Activated T-cell treated with anti-CD3 and anti-CD28 coated beads for 24 hours (primary cell): ENCODE measurements around the gene ST3GAL5.

ENCODE experiments used
- DNase-seq: peaks from one replicate; pipeline ENCODE4 v3.0.0-alpha.2; 2020; ENCODE audit warnings: low read depth

The ST3GAL5 gene

DNA sequence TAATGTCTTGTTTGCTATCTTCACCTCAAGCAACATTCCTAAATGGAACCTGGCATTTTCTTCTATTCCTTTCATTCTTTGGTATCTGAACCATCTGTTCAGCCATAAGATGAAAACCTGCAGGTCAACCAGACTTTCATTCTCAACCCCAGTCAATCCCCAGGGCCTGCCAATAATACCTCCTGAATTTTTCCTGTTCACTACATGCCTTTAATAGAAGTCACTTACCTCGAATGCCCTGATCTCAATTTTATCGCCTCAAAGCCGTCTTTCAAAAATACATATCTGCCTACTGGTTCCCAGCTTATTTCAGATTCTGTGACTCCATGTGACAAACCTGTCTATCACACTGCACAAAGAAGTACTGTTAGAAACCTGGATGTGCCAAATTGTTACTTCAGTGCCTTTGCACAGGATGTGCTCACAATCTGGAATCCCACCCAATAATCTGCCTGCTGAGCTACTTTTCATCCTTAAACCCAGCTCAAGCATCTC is 22.6 kb downstream of the ST3GAL5 start:
- no peak for DNase-seq

- DNase-seq, result no peak
Observed at GRCh38 chr2:85865539-85866164, 23.1 kb downstream of the ST3GAL5 start.

DNA sequence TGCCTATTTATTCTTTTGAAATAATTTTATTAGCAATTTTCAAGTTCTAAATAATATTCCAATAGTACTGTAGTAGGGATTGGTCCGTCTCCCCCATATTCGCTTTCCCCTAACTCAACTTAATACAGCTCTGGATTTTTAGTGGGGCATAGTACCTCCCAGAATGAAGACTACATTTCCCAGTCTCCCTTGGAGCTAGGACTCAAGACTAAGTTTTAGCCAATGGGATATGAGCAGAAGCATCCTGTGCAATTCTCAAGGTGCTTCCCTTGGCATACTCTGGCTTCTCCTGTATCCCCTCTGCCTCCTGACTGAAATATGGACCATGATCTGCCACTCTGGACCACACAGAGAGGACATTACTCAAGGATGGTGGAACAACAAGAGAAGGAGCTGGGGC is 24.1 kb downstream of the ST3GAL5 start:
- no peak for DNase-seq

- DNase-seq, result no peak
Observed at GRCh38 chr2:85862426-85862825, 26.4 kb downstream of the ST3GAL5 start.

- no peak for DNase-seq
Observed at GRCh38 chr2:85861650-85862049, 27.1 kb downstream of the ST3GAL5 start.

DNA sequence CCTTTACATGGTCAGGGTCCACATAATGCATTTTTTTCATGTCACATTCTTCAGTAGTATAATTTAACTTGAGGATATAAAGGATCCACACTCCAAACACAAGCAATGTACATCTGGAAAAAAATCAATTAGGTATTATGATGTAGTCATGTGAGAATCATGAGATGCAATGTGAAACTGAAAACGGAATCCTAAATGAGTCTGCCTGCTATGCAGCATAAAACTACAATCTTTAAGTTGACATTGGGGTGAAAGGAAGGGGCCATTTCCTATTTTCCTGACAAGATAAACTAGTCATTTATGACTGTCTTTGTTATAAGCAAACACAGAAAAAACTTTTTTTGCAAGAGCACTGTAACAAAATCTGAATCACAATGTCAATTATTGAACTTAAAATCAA is 27.6 kb downstream of the ST3GAL5 start:
- no peak for DNase-seq

- DNase-seq, result no peak
Observed at GRCh38 chr2:85858841-85859240, 29.9 kb downstream of the ST3GAL5 start.

GRCh38 chr2:85854897-85855296 is 33.9 kb downstream of the ST3GAL5 start:
- DNase-seq, result no peak

DNA sequence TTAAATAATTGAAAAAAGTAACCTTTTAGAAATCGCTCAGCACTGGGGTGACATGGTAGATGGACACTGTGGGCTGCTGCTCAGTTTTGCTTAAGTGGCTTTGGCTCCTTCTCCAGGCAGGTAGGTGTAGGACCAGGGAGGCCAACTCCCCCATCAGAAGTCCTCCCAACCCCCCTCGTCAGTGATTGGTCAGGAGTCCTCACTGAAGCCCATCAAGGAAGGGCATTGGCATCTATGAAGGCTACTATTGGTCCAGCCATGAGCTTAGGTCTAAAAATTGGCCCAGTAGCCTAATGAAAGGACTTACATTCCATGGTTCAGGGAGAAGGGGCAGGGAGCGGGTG is 34.7 kb downstream of the ST3GAL5 start:
- DNase-seq, result no peak

DNA sequence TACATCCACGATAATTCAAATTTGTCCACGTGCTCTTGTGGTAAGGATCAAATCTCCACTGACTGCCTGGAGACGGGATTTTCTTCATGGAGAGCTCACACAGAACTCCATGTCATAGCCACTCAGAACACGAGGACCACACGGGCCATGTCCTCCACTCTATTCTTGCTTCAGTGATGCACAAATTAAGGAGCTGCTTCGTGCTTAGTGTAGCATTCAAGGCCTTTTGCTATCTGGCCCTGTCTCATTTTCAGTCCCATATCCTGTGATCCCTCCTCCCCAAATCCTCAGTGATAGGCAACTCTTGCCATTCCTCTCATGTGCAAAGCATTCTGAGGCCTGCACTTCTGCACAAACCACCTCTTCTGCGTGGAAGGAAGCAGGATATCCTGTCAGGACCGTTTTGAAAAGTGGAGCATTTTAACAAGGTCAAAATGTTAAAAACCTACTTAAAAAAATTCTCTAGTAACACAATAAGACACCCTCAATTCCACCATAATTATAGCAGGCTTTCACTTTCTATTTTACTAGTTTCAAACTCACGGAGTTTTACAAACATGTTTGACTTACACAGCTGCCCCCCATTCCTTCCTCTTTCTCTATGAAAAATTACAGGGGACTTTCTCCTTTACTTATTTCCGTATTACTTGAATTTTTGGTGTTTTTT is 35.2 kb downstream of the ST3GAL5 start:
- no peak for DNase-seq

DNA sequence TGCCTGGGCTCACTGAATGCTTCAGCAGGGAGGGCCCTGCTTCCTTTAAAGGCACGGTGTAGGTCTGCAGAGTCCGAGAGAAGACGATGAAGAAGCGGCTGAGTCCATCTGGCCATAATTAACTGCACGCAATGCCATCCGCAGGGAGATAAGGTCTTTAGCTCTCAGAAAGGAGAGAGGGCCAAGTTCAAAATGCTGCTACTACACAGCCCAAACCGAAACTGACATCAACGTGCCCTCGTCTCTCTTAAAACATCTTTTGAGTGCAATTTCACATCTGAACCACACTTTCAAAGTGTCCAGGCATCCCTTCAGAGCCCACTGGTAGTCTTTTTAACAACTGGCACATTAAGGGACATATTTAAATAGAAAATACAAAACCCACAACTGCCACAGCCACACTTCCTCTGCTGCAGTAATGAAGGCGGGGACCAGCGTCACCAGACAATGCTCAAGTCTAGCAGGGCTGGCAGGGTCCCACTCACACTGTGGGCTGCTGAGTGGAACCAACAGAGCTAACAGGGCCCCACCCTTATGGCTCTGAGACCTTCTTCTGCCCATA is 35.8 kb downstream of the ST3GAL5 start:
- DNase-seq, result no peak

DNA sequence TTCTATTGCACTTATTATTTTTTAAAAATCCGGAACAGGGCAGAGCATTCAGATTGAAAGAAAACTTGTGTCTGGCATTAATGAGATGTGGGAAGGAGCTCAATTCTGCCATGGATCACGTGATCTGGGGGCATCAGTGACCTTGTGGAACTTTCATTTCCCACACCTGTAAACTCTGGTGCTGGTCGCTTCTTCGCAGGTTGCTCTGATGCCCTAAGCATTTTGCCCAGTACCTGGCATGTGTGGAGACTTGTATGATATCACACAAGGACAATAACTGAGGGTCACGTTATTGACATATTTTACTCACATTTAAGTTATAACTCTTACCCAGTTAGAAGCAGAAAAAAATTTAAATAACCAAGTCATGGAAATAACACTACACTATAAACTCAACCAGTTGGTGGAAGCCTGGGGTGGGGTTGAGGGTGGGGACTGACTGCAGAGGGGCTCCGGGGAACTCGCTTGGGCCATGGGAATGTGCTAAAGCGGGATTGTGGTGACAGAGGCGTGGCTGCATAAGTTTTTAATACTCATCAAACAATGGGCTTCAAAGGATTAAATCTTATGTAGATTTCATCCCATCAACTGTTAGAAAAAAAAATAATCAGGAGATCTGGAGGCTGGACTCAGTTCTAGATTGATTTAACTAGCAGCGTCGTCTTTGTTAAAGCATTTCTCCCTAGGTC is 36.5 kb downstream of the ST3GAL5 start:
- DNase-seq, result no peak

- DNase-seq, result no peak
Observed at GRCh38 chr2:85851253-85852151, 37.3 kb downstream of the ST3GAL5 start.

DNA sequence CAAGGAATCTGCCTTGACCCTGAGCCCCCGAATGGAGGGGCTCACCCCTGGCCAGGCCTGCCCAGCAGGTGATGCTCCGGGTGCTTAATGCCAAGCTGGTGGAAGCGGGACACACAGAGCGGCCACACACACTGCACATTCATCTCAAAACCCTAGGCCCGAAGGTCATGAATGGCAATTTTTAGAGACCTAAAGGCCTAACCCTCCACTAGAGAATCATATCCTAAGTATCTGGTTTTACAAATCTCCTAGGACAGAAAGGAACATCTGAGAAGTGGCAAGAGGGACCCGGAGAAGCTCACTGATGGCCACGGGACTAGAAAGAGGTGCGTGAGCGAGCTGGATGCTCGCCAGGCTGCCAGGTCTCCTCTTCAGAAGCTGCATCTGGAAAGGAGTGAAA is 38.3 kb downstream of the ST3GAL5 start:
- DNase-seq, result no peak

- DNase-seq, result no peak
Observed at GRCh38 chr2:85847051-85847588, 41.7 kb downstream of the ST3GAL5 start.

GRCh38 chr2:85846411-85846810 is 42.4 kb downstream of the ST3GAL5 start:
- no peak for DNase-seq

DNA sequence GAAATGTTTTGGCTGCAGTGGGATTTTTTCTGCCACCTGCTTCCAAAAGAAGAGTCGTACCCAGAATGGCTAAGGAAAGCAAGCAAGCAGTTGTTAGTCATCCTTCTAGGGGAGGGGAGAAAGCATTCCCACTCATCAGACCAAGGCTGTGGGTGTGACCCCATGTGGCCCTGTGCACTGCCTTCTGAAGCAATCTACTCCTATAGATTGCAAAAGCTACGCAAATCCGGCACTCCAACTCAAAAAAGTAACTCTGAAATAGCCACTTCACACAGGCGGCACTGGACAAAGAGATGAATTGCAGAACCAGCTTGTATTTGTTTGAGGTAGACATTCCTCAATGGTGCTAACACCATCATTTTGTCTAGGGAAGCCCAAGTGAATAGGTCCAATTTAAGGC is 44.3 kb downstream of the ST3GAL5 start:
- no peak for DNase-seq

- no peak for DNase-seq
Observed at GRCh38 chr2:85843543-85843942, 45.2 kb downstream of the ST3GAL5 start.

GRCh38 chr2:85840091-85840490 is 48.7 kb downstream of the ST3GAL5 start:
- no peak for DNase-seq

DNA sequence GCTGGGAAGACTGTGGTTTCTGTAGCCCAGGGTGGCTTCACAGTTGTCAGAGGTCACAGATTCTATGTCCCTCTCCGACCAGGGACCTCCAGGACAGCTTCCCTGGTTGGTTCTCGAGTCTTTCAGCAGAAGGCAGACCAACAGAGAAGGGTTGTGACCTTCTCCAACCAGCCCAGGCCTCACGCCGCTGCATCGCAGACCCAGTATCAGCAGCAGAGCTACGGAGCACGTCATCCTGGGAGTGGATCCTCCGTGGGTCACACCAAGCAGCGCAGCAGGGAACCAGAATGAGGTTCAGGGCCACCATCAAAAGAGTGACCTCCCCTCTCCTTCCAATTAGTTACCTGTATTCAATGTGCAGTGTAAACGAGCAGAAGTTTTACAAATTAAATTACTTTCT is 49.3 kb downstream of the ST3GAL5 start:
- no peak for DNase-seq

- DNase-seq, result no peak
Observed at GRCh38 chr2:85838641-85839040, 50.1 kb downstream of the ST3GAL5 start.

DNA sequence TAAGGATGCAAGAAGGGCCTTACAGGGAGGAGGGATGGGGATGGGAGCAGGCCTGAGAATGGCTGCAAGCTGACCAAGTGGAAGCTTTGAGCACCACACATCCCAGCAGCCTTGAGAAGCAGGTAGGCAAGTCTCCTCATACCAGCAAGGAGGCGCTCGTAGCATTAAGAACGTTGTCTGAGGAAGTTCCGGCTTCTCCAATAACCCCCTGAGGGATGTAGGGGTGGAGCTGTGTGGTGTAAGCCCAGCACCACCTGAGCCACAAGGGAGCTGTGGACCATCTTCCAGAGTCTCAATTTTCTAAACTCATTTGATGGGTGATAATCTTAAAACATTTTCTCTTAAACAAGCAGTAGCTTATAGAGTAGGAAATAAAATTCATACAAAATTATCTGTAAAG is 50.6 kb downstream of the ST3GAL5 start:
- DNase-seq, result no peak
